ENCODE measurements around the gene ANKS1A.

Gene ANKS1A

DNA sequence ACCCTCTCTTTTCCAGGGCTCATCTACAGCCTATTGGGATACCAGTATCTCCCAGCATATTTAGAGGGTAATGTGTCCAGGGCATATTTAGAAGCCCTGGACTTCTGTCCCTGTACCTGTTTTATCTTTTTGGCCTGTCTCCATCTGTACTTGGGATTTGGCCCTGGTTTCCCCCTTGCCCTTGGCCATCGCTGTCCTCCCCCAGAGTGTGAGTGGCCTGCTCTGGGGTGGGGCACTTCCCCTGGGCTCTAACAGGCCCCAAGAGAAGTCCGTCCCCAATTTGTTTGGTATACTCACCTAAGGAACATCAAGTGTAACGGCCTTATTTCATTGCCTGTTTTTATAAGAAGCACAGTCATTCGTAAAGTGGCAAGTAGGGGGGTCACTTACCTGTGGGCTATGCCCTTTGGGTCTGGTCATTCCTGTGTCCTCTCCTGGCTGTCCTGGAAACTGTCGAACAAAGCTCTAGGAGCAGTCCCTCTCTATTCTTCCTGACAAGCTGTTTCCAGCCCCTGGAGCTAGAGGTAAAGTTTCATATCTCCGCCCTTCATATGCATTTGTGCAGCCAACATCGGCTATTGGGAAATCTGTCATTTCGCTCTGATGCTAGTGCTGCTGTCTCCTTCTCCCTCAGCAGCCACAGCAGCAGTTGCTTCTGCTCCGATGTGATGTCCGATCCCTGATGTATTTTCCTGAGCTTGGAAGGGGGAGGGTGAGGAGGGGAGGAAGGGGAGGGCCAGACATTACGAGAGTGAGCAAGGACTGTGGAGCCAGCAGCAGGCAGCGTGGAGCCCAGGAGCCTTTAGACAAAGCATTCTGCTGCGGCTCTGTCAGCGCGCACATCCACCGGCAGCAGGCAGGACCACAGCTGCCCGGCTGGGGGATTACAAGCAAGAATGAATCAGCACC lies 168.6 kb downstream of the ANKS1A start:
- DNase-seq = no peak

DNA sequence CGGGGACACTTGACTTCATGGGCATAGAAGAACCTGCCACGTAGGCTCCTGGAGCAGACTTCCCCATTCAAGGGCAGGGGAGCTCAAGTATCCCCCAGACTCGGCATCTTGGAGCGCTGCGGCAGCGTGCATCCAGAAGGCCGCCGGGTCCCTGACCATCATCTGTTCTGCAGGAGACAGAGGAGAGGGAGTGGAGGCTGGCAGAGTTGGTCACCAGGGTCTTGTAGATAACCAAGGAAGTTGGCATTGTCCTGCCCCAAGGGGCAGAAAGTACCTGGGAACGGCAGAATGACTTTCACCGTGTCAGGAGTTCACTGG lies 169.3 kb downstream of the ANKS1A start:
- no peak for DNase-seq

DNA sequence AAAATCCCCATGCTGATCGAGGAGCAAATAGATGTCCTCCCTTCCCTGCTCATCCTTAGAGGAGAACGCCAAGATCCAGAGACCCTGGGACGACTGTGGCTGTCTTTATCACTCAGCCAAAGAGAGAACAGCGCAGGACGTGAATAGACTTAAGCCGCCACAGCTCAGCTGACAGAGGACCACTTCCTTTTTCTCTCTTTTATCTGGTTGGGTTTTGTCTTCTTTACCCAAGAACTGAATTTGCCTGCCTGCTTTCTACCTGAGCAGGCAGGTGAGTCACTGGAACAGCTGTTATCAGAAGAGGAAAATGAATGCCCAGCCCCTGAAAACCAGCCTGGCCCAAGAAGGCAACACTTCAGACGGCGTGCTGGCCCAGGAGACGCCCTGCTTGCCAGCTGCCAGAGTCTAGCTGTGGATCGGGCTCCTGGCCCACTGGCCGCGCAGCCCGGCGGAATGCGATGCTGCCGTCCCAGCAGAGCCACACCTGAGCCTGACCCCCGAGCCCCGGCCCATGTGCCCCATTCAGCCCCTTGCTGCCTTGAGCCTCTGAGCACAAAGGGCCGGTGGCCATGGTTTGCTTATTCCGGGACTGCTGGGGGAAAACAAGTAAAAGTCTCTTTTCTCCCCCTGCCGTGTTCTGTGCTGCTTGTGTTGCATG lies 169.9 kb downstream of the ANKS1A start:
- DNase-seq = no peak

DNA sequence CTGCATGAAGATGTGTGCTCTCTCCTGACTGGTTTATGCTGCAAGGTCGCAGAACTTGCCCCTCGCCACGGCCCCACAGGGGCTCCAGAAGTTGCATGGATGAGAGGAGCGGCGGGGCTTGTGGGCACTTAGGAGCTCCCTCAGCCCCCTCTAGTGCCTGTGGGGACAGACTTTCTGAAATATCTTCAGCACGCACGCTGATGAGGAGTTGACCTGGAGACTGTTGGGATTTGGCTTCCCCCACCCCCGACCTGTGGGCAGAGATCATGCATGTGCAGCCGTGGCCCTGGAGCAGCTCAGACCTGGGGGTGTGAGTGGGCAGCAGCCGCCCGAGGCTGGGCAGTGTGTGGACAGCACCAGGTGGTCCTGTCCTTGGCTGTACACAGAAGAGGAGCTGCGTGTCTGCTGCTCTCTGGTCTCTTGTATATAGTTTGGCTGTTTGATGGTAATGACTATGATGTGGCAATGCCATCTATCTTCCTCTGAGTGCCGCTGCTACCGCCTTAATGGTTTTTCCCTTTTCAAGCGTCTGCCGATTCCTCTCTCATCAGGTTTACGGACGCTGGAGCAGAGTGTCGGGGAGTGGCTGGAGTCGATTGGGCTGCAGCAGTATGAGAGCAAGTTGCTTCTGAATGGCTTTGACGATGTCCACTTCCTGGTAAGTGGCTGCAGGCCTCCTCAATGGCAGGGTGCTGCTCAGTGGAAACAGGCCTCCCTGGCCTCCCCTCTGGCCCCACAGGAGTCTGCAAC lies 170.7 kb downstream of the ANKS1A start:
- no peak for DNase-seq

DNA sequence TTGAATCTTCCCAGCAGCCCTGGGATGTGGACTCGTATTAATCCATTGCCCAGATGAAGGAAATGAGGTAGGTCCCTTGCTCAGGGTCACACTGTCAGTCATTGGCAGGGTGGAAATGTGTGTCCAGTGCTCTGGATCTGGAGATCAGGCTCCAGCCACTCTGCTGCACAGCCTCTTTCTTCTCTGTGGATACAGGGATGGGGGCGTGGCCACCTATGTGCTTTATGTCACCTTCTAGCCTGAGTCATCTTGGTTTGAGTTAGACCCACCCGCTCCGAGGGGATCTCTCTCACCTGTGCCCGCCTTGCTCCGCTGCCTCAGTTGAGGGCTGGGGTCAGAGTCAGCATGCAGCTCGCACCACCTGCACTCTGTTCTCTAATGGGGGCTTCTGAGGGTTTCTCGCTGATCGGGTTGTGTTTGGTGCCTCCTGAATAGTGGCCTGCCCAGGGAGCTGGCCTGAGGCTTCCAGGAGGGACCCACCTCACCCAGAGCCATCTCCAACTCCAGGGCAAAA lies 172.1 kb downstream of the ANKS1A start:
- DNase-seq = no peak

DNA sequence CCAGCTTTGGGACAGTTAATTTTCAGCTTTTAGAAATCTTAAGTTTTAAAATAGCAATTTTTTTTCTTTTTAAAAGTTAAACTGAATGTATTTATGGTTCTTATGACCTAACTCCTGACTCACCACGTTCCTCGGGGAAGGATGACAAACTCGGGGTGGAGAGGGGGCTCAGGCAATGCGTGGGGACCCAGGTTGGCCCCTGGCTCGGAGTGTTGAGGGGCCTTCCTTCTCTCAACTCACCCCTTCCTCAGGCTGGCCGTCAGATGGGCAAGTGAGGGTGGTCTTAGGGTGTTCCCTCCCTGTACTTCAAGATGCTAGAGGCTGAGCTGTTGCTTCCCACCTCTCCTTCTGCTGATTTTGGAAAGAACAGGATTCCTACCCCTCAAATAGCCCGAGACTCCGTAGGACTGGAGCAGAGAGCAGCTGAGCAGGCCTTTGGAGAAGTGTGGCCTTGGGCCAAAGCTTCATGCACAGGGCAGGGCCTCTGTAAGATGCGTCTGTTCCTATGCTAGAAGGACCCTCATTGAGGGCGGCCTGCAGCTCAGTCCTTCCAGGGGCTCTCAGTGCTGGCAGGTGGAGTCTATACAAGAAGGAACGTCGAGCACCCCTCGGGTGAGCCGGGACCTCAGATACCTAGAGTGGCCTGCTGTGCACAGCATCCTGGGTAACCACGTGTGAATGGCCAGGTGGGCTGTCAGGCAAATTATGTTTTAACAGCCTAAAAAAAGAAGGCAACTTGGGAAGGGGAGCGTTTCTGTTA lies 172.8 kb downstream of the ANKS1A start:
- no peak for DNase-seq

DNA sequence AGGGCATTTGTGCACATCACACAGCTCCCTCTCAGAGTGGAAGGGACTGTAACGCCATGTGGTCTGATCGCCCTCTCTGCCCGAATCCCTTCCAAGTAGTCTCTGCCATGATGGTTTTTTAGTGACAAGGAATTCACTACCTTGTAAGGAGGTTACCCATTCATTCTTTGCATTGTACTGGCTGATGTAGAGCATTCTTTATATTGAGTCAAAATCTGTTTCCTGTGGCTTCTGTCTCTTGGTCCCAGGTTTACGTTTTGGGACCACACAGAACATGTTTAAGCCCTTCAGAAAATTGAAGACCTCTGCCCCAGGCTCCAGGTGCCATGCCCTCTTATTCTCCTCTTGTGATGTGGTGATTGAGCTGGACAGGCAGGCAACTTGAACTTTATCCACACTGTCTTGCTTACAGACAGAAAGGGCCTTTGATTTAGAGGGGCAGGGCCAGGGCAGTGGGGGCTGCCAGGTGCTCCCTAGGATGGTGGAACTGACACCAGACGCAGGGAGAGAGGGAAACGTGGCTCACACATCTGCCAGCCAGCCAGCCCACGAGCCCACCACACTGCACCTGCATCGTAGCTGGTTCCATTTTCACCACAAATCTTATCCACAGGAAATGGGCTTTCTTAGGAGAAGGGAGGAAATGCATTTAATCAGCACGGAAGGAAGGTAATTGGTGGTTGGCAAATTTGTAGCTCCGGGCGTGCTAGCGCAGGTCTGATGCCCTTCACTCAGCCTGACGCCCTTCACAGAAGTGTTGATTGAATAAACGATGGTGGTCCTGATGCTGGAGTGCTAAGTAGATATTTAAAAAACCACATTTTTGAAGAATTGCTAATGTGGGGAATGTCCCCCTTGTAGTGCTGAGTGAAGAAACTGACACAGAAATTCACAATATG lies 173.9 kb downstream of the ANKS1A start:
- DNase-seq = no peak

DNA sequence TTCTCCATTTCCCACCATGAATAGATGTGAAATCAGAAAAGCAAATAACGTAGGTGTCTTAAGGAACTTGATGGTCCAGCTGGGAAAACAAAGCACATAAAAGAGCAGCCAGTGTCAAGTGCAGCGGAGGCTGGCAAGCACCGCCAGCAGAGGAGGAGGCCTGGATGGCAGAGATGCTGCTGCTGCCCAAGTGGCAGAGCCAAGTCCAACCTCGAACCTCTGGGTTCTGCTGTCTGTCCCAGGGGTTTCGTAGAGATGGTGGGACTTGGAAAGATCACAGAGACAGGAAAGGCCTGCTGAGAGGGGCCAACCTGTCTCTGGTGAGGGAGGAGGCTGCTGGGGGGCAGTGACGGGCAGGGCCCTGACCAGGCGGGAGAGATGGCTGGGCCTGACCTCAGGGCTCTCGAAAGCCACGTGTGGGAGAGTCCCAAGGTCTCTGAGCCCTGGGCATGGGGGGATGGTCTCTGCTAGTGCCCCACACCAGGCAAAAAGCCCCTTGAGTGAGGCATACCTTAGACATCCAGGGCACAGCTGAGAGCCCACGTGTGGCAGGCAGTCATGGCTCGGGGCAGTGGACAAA lies 174.7 kb downstream of the ANKS1A start:
- no peak for DNase-seq

DNA sequence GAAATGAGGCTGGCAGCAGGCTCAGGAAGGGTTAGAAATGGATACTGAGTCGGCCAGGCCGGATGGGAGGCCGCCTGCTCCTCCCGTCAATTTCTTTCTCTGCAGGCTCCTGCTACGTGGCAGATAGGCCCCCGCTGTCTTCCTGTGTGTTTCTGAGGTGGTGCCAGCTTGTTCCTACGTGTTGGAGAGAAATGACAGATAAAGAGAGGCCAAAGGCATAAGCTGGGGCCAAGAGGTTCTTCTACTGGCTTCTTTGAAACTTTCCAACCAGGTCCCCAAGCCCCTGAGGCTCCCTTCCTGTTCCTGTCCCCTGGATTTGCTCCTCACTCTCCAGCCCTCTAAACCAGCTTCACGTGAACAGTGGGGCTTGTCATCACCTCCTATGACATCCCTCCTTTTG lies 175.2 kb downstream of the ANKS1A start:
- DNase-seq = no peak

DNA sequence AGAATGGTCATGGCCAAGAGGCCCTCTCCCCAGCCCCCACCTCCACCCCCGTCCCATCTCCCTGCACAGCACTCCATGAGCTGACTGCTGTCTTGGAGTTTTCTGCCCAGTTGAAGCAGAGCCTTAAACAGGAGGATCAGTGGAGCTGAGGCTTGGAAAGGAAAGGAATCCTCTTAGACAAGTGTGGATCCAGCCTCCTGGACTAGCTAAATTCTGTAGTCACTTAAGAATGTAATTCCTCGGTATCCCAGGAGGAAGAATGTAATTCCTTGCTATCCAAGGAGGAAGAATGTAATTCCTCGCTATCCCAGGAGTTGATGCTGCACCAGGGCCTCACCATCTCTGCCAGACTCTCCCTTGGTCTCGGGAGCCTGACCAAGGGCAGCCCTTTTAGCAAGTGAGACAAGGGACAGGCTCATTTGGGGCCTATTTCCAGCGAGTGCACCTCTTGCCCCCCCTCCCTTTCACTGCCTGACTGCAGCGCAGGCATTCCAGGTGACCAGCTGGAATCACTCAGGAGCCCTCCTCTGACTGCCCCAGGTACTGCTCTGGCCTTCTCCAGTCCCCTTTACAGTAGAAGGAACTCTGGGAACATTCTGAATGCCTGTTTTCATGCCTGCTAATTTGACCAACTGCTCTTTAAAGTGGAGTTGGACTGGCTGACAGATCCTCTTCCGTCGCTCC lies 175.8 kb downstream of the ANKS1A start:
- no peak for DNase-seq

DNA sequence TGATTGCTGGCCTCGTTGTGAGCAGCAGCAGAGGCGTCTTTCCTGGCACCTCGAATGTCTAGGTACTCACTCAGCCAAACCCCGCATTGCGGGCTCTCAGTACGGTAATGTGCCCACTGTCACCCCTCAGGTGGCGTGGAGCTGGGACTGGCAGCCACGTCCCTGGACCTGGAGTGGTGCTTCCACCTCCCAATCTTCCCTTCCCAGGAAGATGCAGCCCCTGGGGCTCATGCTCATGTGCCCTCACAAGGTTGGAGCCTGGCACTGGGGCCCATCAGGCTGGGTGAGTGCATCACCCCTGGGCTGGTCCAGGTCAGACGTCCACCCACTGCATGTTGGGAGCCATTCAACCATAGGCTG lies 176.4 kb downstream of the ANKS1A start:
- no peak for DNase-seq

DNA sequence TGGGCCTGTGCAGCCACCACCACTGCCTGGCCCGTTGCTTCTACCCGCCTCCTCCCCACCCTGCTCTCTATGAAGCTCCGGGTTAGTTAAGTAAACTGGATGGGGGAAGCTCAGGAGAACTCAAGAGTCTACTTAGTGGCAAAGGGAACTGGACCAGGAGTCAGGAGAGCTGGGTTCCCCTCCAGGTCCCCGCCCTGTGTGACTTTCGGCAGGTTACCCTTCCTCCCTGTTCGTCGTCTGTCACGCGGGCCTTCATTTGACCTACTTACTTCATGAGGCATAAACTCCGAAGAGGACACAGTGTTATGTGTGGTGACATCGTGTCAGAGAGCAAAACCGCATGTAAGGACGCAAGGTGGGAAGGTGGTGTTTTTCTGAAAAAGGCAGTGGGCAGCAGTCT lies 176.8 kb downstream of the ANKS1A start:
- no peak for DNase-seq

DNA sequence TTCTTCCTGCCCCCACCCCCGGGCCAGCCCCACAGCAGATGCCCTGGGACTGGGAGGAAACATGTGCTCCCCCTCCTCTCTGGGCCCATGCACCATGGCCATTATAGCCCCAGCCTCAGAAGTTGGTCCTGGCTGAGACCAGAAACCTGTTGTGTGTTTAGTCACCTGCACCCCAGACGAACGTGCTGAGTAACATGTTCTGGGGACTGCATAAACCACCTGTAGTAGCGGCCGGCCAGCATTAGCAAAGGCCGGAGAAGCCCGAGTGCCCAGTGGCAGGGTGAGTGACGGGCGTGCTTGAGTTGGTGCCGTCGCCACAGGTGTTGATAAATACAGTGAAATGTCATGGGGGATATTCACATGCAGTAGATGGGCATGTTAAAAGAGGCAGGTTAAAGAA lies 178.2 kb downstream of the ANKS1A start:
- no peak for DNase-seq

DNA sequence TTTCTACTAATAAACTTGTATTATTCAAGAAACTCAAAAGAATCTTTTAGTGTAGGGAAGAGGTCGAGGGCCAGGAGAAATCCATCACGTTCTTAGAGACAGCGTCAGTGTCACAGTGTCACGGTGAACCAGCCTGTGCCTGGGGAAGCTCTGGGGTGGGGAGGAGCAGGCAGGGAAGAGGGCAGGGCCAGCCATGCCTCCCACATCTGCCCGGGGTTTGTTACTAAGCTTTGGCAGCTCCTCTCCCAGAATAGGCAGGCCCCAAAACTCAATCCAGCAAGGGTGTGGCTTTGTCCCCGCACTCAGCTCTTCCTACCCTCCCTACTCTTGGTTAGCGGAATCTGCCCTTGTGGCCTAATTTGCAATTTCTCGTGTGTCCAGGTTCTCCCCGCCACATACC lies 179.2 kb downstream of the ANKS1A start:
- no peak for DNase-seq

DNA sequence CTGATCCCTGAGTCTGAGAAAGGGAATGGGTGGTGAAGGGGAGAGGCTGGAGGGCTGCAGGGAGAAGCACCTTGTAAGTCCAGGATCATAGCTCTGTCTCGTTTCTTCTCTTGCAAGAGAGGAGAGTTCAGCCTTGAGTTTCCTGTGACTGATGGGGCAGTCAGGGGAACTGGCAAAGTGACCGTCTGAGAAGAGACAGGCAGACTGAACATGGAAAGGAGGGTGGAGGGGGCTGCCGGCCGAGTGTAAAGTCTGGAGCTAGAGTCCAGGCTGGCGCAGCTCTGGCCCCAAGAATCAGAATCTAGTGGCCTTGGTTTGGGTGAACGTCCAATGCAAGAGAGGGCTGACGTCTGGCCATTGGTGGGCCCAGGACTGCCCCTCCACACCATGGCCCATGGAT lies 179.6 kb downstream of the ANKS1A start:
- DNase-seq = no peak

DNA sequence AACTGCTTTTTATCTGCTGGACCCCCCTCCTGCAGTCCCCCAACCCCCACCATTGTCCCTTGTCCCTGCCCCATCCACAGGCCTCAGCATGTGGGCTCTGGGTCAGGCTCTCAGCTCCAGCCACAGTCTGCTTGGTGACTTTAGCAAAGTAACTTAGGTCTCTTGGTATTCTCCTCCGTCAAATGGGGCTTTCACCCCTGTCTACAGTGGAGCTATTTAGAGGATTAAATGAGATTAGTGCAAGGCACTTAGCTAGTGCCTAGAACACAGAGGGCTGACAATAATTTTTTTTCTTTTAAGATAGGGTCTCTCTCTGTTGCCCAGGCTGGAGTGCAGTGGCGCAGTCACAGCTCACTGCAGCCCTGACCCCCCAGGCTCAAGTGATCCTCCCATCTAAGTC lies 180.2 kb downstream of the ANKS1A start:
- DNase-seq = no peak

DNA sequence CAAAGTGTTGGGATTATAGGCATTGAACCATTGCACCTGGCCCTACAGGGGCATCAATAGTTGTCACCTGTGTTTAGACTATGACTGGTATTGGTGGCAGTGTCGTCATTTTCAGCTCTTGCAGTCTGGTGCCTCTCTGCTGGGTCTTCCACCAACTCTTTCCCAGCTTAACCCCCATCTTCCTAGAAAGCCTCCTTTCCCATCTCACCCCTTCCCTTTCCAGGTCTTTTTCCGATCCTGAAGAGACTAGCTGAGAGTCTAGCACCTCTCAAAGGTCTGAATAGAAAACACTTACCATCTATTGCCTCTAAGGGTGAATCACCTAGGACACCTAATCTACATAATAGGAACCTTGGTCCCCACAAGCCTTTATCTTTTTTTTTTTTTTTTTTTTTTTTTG lies 181.1 kb downstream of the ANKS1A start:
- DNase-seq = no peak

DNA sequence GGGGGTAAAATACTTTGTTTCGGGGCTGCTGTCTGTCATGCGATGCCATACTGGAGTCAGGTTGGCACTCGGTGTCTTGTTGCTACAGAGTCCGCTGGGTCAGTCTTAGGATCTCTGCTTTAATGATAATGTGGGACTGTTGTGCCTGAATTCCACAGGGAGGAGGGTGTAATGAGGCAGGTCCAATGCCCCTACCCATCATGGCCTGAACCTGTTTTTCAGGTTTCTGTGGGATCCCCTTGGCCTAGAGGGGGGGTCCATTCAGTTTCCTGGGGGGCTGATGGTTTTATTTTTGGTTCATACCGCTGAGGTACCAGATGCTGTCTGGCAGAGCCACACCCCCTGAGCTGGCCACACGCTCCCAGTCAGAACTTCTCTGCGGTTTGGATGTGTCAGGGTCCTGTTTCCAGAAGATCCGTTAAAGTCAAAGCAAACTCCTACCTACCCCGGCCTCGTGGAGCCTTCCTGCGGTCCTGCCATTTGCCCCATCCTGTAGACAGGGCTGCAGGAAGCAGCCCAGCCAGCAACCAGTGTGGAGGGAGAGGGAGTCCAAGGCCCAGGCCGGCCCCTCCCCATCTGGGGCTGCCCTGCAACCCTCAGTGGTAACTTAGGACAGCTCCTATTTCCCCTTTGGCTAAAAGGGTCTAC lies 182.4 kb downstream of the ANKS1A start:
- DNase-seq = no peak

DNA sequence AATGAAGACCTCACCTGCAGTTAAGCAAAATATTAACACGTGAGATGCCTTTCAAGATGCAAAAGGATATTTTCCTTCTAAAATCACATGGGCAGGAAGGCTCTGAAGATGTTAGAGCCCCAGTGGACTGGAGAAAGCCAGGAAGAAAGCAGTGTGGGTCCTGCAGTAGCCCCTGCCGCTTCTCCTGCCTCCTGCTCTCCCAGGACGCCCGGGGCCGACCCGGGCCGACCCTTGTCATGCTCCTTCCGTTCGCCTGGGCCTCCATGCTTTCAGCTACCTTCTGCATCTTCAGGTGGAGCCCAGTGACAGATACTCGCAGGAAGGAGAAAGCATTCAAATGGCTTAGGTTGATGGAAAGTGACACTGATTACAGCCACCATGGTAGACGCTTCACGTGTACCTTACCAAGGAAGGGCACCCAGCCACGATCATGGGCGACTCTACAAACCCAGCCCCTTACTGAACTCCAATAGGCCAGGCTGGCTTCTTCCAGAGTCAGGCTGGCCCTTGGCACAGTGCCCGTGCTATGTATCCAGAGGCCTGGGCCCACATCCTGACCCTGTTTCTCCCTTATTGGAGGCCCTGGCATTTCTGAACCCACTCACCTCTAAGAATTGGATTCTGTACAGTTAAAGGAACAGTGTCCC lies 183.1 kb downstream of the ANKS1A start:
- no peak for DNase-seq

DNA sequence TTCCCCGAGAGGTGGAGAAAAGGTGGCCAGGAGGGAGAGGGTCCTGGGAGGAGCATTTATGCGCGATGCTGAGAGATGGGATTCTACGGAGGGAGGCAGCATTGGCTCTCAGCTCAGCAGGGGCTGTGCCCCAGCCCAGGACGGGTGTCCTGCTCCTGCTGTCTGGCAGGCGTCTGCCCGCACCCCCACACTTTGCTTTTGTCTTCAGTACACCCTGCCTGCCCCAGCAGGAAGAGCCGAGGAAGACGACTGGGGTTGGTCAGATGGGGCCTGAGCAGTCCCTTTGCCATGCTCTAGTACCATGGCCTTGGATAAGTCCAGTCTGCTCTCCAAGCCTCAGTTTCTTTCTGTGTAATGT lies 183.6 kb downstream of the ANKS1A start:
- no peak for DNase-seq
